Peyer's patch (tissue), 4 donors: Measurements from ENCODE around the gene RMND1.

Source experiments
- CTCF ChIP-seq, 6 experiments: fragments of 450-650 bp in 4 of 6; fragments of 200-600 bp in 2 of 6; sonication (generic) in 1 of 6; IDR thresholded peaks; one replicate each; pipeline ENCODE4 v1.5.1; 2017 to 2019; ENCODE audit warnings: antibody characterized with exemption in 6 of 6, mild to moderate bottlenecking in 3 of 6, moderate library complexity in 1 of 6
- POLR2A ChIP-seq, 2 donors: fragments of 450-650 bp; IDR thresholded peaks; one replicate each; pipeline ENCODE4 v1.5.1; 2017; ENCODE audit warnings: antibody characterized with exemption in 2 of 2, mild to moderate bottlenecking in 2 of 2, moderate library complexity in 2 of 2

GRCh38 chr6:151408858-151409257, 43.1 kb downstream of the RMND1 start:
- TF ChIP-seq CTCF (IDR thresholded peaks at IDR 0.05): no peak
- no peak for TF ChIP-seq POLR2A (IDR thresholded peaks at IDR 0.05)
